Measurements from ENCODE around the gene CNN2.
"Not testable (repeated sequence)": the region's sequence is repeated elsewhere in the genome, so short reads cannot be mapped to it uniquely, and the experiment has no call there.

Gene CNN2

GRCh38 chr19:1010586-1011510, 15.6 kb upstream of the CNN2 start:
- no peak for DNase-seq (ENCODE audit: low read depth in 3 of 3)

- DNase-seq (ENCODE audit: low read depth in 3 of 3): no peak
Measured at GRCh38 chr19:1011831-1012333, 14.5 kb upstream of the CNN2 start.

- no peak for DNase-seq (ENCODE audit: low read depth in 3 of 3)
Measured at GRCh38 chr19:1012334-1012733, 14.1 kb upstream of the CNN2 start.

- no peak for DNase-seq (ENCODE audit: low read depth in 3 of 3)
Measured at GRCh38 chr19:1013218-1013617, 13.2 kb upstream of the CNN2 start.

DNA sequence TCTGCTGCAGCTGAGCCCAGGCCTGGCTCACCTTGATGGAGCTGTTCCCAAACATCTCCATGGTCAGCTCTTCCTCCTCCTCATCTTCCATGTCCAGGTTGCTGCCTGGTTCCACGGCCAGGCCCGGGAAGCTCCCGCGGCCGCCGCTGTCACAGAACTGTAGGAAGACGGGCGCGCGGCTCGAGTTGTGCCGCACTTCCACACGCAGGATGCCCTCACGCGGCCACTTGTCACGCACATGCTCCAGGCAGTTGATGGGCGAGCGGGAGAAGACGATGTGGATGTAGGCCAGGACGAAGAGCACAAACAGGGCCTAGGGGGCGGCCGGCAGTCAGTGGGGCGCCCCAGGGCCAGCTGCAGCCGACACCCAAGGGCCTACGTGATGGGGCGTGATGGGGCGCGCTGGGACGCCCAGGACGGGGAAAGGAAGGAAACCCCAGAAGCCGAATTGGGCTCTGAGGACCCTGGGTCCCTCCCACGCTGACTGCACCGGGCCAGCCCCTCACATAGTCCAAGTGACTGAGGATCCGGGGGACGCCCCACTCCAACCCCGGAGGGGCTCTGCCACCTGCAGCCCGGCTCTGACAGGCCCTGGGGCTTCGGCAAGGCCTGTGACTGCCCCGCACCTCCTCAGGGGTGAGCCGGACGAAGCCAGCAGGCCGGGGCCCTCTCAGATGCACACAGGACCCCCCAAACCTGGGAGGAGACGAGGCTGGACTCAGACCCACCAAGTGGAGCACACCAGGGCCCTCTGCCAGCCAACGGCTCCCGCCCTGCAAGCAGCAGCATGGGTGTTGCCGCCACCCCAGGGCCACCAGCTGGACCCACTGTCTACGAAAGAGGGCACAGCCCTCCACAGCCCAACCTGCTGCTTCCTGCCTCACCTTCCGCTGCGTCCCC, 12.0 kb upstream of the CNN2 start:
- DNase-seq (ENCODE audit: low read depth in 3 of 3): no peak

DNA sequence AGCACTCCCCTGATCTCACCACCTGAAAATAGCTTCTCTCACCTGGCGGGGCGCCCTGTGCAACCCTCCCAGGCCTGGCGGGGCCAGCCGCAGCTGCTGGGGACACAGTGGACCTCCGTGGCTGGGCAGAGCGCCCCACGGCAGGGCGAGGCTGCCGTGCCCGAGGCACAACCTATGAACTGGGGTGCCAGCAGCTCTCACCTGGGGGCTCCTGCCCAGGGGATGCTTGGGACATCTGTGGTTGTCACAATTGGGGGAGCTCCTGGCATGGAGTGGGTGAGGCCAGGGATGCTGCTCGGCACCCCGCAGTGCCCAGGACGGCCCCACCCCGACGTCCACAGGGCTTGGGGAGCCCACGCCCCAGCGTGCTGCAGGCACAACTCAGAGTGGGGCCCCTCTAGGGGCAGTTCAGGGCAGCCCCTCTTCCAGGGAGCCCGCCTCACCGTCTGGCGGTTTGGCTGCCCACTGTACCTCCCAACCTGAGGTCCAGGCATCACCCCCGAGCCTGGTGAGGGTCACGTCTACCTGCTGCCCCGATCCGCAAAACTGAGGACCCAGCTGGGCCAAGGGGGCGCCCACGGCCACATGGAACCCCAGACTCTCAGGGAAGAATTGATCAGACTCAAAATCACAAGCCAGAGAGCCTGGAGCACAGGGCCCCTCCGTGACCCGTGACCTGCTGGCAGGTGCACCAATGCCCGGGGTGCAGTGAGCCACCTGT, 11.2 kb upstream of the CNN2 start:
- DNase-seq (ENCODE audit: low read depth in 3 of 3): no peak

DNA sequence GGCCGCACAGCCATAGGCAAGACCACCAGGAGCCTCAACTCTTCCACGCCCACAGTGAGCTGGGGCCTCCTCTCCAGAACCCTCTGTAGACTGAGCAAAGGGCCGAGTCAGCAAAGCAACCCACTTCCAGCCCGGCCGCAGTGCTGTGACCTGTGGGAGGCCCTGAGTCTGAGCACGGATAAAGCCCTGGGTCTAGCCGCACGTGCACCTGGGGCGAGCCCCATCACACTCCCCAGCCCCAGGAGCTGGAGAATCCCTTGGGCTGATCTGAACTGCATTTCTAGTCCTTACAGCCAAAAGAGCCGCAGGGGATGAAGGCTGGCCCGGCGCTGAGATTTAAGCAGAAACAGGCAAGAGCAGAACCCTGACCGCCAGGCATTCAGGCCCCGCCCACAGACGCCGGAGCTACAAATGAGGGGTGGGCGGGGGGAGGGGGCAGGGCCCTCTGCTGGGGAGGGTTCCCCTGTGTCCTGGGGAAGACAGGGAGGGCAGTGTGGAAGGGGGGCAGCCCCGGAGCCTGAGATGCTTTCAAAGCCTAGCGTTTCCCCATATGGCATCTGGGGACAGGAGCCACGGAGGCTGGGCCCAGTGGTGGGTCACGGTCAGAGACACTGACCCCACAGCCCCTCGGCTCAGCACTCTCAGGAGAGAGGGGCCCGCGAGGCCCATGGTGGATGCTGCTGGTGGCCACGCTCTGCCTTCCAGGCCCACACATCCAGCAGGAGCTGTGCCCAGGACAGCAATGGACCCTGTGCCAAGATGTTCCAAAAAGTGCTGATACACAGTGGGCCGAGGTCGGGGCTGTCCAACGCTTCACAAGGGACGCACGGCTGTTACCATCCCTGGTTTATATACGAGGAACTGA, 10.4 kb upstream of the CNN2 start:
- no peak for DNase-seq (ENCODE audit: low read depth in 3 of 3)

DNA sequence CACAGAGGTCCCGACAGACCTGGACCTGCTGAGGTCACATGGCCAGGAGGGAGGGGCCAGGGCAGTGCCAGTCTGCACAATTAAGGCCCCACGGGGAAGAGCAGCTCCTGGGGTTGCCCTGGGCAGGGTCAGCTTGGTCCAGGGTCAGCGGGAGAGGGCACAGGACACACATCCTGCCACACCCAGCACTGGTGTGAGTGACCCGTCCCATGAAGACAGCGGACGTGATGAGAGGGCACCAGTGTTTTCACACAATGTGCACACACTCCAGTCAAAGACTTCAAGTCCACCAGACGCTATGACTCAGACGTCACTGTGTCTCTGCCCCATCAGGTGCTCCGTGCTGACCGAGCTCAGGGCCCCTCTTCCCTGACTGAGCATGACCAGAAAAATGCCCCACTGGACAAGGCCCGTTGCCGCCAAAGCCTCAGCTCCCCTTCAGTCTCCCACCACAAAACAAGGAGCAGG, 9.7 kb upstream of the CNN2 start:
- DNase-seq (ENCODE audit: low read depth in 3 of 3): no peak

GRCh38 chr19:1017115-1017905, 9.1 kb upstream of the CNN2 start:
- no peak for DNase-seq (ENCODE audit: low read depth in 3 of 3)

- no peak for DNase-seq (ENCODE audit: low read depth in 3 of 3)
Measured at GRCh38 chr19:1017906-1018305, 8.5 kb upstream of the CNN2 start.

DNA sequence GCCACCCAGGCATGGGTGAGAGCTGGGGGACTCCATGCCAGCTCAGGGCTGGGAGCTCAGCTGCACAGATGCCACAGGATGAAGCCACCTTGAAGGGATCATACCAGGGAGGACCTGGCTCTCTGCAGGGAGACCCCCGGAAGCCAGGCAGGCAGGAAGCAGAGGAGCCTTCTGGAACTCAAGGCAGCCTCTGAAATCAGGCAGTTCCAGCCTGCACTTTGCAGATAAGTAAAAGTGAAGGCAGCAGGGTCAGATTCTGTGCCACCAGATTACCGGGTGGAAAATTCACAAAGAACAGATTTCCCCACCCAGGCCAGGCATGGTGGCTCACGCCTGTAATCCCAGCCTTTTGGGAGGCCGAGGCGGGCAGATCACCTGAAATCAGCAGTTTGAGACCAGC, 8.0 kb upstream of the CNN2 start:
- no peak for DNase-seq (ENCODE audit: low read depth in 3 of 3)

DNA sequence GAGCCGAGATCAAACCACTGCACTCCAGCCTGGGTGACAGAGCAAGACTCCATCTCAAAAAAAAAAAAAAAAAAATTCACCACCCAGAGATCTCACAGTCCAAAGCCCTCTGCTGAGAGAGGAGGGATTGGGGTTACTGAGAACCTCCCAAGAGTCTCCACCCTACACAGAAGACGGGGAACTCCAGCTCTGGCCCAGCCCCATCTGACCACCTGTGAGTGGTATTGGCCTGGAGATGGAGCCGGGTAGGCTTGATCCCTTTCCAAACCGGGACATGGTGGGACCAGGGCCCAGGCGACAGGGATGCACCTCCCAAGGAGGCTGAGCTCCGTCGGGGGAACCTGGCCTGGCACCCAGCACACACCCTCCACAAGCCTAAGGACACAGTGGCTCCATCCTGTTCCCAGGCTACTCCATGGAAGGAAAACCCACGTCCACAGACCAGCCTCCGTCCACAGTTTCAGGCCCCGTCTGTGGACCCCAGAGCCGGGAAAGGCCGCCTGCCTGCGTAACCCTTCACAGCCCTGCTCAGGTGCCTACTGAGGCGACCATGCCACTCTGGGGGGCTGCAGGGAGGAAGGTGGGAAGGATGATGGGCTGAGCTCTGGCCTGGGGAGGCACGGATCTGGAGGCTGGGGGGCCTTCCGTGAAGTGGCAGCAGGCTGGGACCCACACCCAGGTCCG, 7.3 kb upstream of the CNN2 start:
- no peak for DNase-seq (ENCODE audit: low read depth in 3 of 3)

GRCh38 chr19:1019616-1019961, 6.8 kb upstream of the CNN2 start:
- no peak for DNase-seq (ENCODE audit: low read depth in 3 of 3)

DNA sequence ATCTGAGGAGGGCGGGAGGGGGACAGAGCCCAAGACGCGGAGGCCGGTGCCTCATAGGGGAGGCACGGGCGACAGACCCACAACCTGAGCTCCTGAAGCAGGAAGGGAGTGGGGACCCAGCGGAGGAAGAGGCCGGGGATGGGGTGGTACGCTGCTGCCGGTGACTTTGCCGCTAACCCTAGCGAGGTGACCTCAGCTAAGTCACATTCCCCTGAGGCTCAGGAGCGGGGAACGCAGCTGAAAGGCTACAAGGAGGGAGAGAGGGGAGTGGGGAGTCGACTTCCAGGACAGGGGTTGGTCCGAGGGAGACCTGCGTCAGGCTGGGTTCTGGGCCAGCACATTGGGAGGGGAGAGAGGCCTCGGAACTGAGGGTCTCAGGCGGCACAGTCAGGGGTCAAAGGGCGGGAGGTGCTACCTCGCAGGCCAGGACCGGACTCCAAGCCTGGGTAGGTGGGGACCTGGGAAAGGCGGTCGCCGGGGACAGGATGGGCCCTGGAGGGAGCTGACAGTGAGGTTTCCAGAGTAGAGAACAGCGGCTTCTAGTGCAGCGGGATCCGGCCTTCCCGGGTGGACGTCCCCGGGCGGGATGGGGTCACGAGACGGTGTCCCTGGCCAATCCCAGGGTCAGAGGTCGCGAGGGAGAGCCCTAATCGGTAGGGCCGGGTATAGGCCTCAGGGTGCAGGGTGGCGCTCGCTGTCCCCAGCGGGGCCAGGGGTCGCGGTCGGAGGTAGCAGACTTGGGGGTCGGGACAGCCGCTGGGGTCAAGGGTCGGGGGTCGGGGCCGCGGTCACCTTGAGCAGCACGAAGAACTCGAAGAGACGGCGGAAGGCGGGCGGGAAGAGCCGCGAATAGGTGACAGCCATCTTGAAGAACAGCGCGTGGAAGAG, 6.2 kb upstream of the CNN2 start:
- DNase-seq (ENCODE audit: low read depth in 3 of 3): no peak

GRCh38 chr19:1020868-1021425, 5.5 kb upstream of the CNN2 start, which contains the start of gene TMEM259:
TMEM259 (minus strand) TSS chr19:1021123; CDS start chr19:1020996, 127 bp downstream.
- peak; percentile 94 to 97 (median 95) for DNase-seq (ENCODE audit: low read depth in 3 of 3)

DNA sequence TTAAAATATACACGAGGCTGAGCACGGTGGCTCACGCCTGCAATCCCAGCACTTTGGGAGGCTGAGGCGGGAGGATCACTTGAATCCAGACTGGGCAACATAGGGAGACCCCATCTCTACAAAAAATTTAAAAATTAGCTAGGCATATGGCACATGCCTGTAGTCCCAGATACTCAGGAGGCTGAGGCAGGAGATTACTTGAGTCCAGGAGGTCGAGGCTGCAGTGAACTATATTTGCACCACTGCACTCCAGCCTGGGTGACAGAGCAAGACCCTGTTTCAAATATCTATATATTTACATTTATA, 2.6 kb upstream of the CNN2 start:
- DNase-seq (ENCODE audit: low read depth in 3 of 3): not testable (repeated sequence)

DNA sequence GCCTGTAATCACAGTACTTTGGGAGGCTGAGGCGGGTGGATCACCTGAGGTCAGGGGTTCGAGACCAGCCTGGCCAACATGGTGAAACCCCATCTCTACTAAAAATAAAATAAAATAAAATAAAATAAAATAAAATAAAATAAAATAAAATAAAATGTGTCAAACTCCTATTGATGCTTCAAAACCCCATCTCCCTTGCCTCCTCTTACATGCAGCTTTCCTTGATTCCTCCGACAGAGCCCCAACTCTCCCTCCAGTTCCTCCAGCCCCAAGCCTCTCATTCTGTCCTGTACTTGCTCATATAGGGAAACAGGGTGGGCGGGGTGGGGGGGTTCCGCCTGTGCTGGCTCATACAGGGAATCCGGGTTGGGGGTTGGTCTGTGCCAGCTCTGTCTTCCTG, 1.3 kb upstream of the CNN2 start:
- DNase-seq (ENCODE audit: low read depth in 3 of 3): not testable (repeated sequence)

Data from stimulated activated CD4-positive, alpha-beta T cell treated with anti-CD3 and anti-CD28 coated beads, TNF-alpha, amount 100 ng/mL, for 48 hours (primary cell).